ENCODE results near the gene RGS9BP.

DNA sequence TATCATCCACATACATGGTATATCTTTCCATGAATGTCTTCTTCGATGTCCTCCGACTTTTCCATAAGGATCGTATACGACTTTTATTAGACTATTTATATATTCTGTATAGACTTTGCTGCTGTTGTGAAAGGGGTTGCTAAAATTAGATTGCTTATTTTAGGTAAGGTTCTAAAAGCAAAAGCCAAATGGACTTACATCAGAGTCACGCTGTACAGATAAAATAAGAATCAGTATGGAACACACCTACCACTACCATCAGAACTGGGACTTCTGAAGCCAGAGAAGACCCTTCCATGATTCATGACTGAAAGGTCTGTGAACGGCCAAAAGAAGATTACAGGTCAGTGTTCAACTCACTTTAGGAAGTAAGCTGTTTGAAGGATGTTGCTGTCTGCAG is 9.6 kb upstream of the RGS9BP start:
- TF ChIP-seq, protein P1, sequence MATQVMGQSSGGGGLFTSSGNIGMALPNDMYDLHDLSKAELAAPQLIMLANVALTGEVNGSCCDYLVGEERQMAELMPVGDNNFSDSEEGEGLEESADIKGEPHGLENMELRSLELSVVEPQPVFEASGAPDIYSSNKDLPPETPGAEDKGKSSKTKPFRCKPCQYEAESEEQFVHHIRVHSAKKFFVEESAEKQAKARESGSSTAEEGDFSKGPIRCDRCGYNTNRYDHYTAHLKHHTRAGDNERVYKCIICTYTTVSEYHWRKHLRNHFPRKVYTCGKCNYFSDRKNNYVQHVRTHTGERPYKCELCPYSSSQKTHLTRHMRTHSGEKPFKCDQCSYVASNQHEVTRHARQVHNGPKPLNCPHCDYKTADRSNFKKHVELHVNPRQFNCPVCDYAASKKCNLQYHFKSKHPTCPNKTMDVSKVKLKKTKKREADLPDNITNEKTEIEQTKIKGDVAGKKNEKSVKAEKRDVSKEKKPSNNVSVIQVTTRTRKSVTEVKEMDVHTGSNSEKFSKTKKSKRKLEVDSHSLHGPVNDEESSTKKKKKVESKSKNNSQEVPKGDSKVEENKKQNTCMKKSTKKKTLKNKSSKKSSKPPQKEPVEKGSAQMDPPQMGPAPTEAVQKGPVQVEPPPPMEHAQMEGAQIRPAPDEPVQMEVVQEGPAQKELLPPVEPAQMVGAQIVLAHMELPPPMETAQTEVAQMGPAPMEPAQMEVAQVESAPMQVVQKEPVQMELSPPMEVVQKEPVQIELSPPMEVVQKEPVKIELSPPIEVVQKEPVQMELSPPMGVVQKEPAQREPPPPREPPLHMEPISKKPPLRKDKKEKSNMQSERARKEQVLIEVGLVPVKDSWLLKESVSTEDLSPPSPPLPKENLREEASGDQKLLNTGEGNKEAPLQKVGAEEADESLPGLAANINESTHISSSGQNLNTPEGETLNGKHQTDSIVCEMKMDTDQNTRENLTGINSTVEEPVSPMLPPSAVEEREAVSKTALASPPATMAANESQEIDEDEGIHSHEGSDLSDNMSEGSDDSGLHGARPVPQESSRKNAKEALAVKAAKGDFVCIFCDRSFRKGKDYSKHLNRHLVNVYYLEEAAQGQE (IDR thresholded peaks at IDR 0.05; ENCODE audit: insufficient read depth in 1 of 2, low read depth in 2 of 2, low read length in 2 of 2): no peak
- TF ChIP-seq SIN3A (IDR thresholded peaks at IDR 0.05; ENCODE audit: borderline replicate concordance, insufficient read depth, low read length) (no peak), TAF1 (IDR thresholded peaks at IDR 0.05; ENCODE audit: borderline replicate concordance, insufficient read depth, low read length) (no peak)
